B cell (primary cell): ENCODE data around the gene CXCL13.

Source experiments
- EZH2 ChIP-seq: IDR thresholded peaks from 2 replicates; pipeline ENCODE4 v1.6.1; 2012; ENCODE audit warnings: borderline replicate concordance, low read depth, mild to moderate bottlenecking, moderate library complexity, low read length; ENCODE audit not compliant: insufficient read depth, poor library complexity, severe bottlenecking
- TF ChIP-seq, protein P1 (sequence below): fragments of 200-600 bp; IDR thresholded peaks from one replicate; pipeline ENCODE4 v1.8.0; 2022; ENCODE audit warnings: antibody characterized with exemption, mild to moderate bottlenecking

DNA sequence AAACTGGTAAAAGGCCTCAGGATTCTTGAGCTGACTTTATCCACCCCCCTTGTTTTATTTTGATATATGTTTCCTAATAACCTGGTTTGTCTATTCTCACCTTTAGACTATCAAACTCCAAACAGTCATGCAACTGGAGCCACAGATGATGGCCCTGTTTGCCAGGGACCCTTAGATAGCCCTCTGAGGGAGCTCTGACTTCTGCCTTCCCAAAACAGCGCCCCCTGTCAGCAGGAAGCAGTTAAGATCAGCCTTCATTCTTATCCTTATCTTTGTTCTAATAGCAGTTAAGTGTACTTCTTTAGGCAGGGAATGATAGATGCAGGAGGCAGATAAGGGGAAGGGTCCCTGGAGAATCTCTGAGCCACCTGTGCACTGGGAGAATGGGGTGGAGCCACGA is 27.5 kb upstream of the CXCL13 start:
- TF ChIP-seq, protein P1, sequence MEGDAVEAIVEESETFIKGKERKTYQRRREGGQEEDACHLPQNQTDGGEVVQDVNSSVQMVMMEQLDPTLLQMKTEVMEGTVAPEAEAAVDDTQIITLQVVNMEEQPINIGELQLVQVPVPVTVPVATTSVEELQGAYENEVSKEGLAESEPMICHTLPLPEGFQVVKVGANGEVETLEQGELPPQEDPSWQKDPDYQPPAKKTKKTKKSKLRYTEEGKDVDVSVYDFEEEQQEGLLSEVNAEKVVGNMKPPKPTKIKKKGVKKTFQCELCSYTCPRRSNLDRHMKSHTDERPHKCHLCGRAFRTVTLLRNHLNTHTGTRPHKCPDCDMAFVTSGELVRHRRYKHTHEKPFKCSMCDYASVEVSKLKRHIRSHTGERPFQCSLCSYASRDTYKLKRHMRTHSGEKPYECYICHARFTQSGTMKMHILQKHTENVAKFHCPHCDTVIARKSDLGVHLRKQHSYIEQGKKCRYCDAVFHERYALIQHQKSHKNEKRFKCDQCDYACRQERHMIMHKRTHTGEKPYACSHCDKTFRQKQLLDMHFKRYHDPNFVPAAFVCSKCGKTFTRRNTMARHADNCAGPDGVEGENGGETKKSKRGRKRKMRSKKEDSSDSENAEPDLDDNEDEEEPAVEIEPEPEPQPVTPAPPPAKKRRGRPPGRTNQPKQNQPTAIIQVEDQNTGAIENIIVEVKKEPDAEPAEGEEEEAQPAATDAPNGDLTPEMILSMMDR: no peak
- TF ChIP-seq EZH2: no peak
